HL-60 (cell line): ENCODE data around the gene ITGA6.

Experiments
- DNase-seq, 2 experiments: peaks; one replicate each; pipeline ENCODE4 v3.0.0-alpha.2; 2010 to 2020; ENCODE audit warnings: low read depth in 1 of 2, low spot score in 1 of 2
- H3K27ac ChIP-seq: fragments of 250-450 bp; sonication (Bioruptor Pico); replicated peaks from 2 replicates; pipeline ENCODE4 v1.5.1; 2020; ENCODE audit warnings: mild to moderate bottlenecking, moderate library complexity
- H3K27me3 ChIP-seq: fragments of 250-450 bp; sonication (Bioruptor Pico); 2 replicates; pipeline ENCODE4 v1.5.1; 2021; ENCODE audit warnings: mild to moderate bottlenecking, moderate library complexity; ENCODE audit not compliant: insufficient read depth, poor library complexity, severe bottlenecking
- H3K4me3 ChIP-seq: replicated peaks from 2 replicates; pipeline ENCODE4 v1.5.1; 2011; ENCODE audit warnings: mild to moderate bottlenecking, control low read depth, low read length; ENCODE audit not compliant: insufficient read depth
- CTCF ChIP-seq: IDR thresholded peaks from one replicate; pipeline ENCODE4 v1.5.1; 2011; ENCODE audit warnings: low read length, control low read depth, inconsistent platforms; ENCODE audit not compliant: insufficient read depth
- GABPA ChIP-seq: IDR thresholded peaks from 2 replicates; pipeline ENCODE4 v1.6.1; 2012; ENCODE audit warnings: low read depth
- POLR2AphosphoS5 ChIP-seq: IDR thresholded peaks from 2 replicates; pipeline ENCODE4 v1.6.1; 2012; ENCODE audit warnings: low read depth
- REST ChIP-seq: IDR thresholded peaks from 2 replicates; pipeline ENCODE4 v1.6.1; 2012; ENCODE audit warnings: low read depth; ENCODE audit not compliant: insufficient replicate concordance
- SPI1 ChIP-seq: IDR thresholded peaks from 2 replicates; pipeline ENCODE4 v1.6.1; 2012; ENCODE audit warnings: low read depth, mild to moderate bottlenecking, borderline replicate concordance

ITGA6 gene

GRCh38 chr2:172416447-172417058 lies 10.8 kb upstream of the ITGA6 start:
- Histone ChIP-seq H3K4me3 (no peak overlapping the region), H3K27ac (no peak overlapping the region), H3K27me3 (no peaks in the 10 kb centered on the region)
- no peak for TF ChIP-seq GABPA
- no peak for TF ChIP-seq CTCF
- no peak for TF ChIP-seq REST
- no peak for TF ChIP-seq POLR2AphosphoS5
- DNase-seq: no peak

GRCh38 chr2:172420216-172420615 lies 7.2 kb upstream of the ITGA6 start:
- Histone ChIP-seq H3K27ac (no peak overlapping the region), H3K27me3 (no peaks in the 10 kb centered on the region), H3K4me3 (no peak overlapping the region)
- TF ChIP-seq GABPA (no peak), CTCF (no peak), POLR2AphosphoS5 (no peak), REST (no peak), SPI1 (no peak)
- DNase-seq: no peak

DNA sequence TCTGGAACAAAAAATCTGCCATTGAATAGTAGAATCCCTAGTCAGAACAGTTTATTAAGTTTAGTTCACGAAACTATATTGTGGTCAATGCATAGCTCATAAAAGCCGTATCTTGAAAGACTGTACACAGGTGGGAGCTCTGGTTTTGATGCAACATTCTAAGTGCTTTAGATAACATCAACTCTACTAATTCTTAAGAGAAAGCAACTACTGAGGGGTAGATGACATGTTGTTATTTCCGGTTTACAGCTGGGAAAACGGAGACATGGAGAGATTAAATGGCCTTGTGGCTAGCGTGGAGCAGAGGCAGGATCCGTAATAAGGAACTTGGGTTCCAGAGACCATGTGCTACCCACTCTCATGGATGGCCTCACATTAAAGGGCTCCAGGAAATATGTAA lies 4.2 kb upstream of the ITGA6 start:
- Histone ChIP-seq H3K4me3 (no peak overlapping the region), H3K27me3 (no peaks in the 10 kb centered on the region), H3K27ac (no peak overlapping the region)
- TF ChIP-seq REST (no peak), POLR2AphosphoS5 (no peak), GABPA (no peak), SPI1 (no peak), CTCF (no peak)
- DNase-seq: no peak
